Activated CD4-positive, CD25-positive, alpha-beta regulatory T cell treated with anti-CD3 and anti-CD28 coated beads, Interleukin-2, amount 50 U/mL, for 72 hours (primary cell): ENCODE results near the gene BTG1.

Source experiments
- DNase-seq: peaks from one replicate; pipeline ENCODE4 v3.0.0; 2021

Gene BTG1

DNA sequence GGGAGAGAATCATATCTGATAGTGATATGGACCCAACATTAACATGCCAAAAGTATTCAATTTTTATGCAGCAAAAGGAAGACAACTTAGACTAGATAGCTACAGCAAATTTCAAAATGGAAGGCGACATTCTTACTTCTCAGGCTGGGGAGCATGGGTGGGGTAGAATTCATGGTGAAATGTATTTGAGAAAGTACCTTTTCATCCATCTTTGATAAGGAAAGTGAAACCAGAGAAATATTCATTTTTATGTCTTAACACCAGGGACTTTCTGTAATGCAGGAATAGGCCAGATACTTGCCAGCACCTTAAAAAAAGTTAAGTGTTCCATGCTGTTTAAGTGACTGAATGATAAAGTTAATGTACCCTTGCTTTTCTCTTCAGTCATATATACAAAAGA is 13.4 kb downstream of the BTG1 start:
- no peak for DNase-seq

DNA sequence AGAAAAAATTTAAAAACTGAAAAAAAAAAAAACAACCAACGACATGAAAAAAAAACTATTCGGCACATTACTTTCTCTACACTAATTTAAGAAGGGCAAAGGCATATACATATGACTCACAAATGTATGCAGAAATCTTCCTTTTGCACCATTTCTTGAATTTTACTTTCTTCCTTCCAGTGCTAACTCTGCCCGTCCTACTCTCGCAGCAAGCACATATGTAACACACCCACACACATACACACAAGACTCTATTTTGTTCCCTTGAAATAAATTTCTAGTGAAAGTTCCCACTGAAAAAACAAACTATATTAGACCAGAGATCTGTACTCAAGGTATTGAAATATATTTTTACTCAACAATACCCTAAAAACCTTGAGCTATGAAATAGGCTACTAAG is 14.6 kb downstream of the BTG1 start:
- no peak for DNase-seq

DNA sequence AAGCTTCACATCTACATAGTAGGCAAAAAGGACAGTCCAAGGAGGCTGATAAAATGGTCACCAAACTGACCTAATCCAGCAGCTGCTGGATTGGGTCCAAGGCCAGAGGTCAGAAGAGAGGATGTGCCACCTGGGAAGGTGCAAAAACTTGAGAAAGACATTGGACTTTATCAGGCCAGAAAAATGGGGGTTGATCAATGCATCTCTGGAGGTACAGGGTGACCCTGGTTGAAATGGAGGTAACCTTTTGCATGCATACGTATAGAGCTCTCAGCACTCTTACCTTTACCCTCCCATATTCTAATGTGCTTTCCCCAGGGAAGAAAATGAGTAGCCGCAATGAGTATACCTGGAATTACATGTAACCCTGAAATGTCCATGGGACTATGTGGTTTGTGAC is 16.0 kb downstream of the BTG1 start:
- no peak for DNase-seq

DNA sequence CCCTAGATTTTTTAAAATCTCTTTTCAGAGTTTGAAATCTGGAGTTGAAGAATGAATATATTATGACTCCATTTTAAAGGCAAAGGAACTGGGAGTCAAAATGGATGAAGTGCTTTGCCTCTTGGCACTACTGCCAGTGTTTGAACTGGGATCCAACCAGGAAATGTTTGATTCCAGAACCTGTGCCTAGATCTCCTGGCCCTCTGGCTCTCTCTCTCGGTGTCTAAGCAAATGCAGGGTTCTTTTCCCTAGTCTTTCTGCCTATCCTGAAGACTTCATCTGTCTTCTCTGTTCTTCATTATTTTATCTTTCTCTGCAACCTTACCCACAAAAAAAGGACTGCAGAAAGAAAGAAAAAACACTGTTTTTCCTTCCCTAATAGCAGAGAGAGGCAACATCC is 17.0 kb downstream of the BTG1 start:
- DNase-seq, result no peak

DNA sequence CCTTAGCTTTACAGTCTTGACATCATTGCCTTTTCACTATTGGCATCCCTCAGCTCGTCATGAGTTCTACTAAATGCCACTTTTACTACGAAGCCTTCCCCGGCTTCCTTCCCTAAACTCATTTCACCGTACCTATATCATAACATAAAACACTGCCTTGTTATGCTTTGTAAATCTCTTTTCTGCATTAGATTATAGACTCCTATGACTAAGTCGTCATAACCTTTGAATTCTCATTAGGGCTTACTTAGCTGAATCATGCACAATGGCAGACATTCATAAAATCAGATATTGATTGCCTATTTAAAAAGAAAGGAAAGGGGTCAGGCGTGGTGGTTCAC is 21.0 kb downstream of the BTG1 start:
- no peak for DNase-seq

DNA sequence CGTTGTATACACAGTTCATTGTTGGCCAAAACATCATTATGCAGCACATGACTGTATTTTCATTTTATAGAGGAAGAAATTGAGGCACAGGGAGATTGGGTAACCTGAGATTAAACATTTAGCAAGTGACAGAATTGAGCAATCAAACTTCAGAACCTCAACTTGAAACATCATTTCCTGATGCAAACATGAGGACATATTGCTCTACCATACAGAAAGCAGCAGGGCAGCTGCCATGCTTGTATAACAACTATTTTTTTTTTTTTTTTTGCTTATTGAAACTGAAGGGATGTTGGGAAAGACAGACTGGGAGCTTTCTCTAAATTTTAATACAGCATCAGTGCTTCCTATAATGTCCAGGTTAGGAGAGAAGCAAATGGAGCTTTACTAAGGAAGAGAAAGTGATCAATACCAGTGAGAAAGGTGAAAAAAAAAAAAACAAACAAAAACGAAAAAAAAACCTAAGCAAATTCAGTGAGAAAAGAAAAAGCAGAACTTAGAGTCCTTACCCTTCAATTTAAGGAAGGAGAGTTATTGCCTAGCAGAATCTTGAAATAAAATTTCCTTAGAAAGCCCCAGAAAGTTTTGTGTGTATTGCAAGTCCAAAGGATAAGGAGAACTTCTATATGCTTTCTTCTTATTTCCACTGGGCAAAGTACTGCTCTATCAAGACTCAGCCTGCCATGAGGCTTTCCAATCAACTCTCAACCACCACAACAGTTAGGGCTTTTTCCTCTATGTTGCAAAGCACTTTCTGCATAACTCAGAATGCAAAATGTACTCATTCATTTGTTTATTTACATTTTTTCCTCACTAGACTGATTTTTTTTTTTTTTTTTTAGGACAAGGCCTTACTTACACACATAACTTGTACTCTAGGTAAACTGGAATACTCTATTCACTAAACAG is 21.6 kb downstream of the BTG1 start:
- no peak for DNase-seq

DNA sequence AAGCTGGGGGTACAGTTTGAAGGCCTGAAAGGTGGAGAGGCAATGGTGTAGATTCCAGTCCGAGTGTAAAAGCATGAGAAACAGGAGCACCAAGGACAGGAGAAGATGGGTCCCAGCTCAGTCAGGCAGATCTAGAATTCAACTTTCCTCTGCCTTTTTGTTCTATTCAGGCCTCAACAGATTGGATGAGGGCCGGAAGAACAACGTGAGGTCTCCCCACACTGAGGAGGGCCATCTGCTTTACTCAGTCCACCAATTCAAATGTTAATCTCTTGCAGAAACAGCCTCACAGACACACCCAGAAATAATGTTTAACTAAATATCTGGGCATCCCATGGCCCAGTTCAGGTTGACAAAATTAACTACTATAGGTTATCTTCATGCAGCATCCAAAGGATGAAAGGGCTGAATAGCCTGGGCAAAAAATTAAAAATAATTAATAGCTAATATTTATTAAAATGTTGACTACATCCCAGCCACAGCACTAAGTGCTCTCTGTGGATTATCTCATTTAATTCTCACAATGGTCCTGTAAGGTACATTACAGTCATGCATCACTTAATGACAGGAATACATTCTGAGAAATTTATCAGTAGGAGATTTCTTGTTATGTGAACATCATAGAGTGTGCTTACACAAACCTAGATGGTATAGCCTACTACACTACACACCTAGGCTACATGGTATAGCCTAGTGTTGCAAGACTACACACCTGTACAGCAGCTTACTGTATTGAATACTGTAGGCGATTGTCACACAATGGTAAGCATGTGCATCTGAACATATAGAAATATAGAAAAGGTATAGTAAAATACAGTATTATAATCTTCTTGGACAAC is 22.5 kb downstream of the BTG1 start:
- DNase-seq, result no peak

DNA sequence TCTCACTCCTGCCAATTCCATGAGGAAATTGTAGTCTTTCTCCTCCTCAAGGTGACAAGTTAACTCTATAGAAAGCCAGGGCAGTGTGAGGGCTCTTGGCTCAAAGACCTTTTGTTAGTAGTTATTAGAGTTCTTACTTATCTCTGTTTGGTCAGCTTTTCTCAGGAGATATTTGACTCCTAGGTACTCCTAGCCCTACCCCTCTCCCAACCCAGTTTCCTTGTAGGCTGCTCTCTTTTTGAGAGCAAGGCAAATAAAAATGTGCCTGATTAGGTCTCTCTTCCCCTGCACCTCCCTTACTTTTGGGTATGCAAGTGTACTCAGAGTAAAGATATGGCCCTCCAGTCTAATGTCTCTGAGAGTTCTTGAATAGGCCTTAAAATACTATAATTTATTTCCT is 23.8 kb downstream of the BTG1 start:
- DNase-seq, result no peak

DNA sequence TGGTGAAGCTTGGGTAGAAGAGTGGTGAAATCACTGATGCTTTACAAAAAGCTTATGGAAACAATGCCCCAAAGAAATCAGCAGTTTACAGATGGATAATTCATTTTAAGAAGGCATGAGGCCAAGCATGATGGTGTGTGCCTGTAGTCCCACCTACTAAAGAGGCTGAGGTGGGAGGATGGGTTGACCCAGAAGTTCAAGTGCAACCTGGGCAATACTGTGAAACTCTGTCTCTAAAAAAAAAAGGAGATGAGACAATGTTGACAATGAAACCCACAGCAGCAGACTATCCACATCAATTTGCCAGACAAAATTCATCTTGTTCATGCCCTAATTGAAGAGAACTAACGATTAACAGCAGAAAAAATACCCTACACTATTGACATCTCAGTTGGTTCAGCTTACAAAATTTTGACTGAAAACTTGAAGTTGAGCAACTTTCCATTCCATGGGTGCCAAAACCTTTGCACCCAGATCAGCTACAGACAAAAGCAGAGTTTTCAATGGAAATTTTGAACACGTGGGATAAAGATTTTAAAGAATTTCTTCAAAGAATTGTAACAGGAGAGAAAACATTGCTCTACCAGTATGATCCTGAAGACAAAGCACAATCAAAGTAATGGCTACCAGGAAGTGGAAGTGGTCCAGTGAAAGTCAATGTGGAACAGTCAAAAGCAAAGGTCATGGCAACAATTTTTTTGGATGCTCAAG is 26.7 kb downstream of the BTG1 start:
- DNase-seq, result no peak

DNA sequence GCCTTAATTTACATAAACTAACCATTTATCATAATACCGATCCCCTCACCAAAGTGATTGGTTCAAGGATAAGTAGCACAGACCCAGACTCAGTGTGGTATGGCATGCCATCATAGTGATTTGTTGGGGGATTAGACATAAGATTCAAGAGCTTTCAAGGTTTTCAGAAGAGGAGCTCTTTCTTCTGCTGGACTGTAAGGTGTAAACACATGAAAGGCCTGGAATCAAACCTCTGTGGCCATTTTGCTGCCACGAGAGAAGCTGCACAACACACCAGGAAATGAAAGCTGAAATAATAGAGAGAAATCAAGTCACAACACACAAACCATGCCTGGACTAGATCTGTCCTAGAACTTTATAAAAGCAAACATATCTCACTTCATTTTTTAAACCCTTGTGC is 30.8 kb downstream of the BTG1 start:
- no peak for DNase-seq

DNA sequence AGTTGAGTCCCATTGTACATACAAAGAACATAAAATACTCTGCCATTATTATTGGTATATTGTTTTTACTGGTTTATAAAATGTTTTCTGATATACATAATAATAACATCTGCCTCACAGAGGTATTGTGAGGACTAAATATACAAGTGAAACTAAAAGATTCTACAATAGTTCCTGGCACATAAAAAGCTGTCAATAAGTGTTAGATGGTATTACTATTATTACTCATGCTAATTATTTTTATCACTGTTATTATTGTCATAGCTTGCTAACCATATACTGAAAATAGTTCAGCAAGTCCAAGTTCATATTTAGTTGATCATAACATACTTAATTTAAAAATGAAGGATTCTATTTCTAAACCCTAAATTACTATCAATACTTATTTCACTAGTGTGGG is 34.4 kb downstream of the BTG1 start:
- DNase-seq, result no peak

DNA sequence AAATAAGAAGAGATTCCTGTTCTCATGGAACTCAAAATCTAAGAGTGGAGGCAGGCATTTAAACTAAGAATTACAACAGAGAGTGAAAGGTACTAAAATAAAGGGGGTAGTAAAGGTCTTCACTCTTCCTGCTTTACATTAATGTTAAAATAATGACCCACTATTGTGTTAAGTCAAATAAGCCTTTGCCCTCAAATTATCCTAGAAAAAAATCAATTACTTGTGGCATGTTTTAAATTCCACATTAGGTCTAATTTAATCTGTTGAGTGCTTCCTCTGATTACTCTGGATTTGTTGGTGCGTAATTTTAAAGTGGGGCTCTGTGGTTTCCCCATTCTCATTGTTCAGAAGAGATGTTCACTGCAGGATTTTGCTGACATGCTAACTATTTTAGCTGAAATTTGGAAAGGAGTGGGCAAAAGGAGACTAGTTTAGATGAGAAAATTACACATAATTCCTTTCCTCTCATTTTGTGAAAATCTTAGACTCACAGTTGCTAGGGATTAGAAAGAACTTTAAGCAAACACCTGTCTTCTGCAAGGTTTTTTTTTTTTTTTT is 35.5 kb downstream of the BTG1 start:
- DNase-seq, result no peak

DNA sequence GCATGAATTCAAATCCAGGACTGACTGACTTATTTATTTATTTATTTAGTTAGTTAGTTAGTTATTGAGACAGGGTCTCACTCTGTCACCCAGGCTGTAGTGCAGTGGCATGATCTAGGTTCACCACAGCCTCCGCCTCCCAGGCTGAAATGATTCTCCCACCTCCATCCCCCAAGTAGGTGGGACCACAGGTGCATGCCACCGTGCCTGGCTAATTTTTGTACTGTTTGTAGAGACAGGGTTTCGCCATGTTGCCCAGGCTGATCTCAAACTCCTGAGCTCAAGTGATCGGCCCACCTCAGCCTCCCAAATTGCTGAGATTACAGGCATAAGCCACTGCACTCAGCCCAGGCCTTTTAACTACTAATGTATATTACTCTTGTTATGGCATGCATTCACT is 36.0 kb downstream of the BTG1 start:
- no peak for DNase-seq

DNA sequence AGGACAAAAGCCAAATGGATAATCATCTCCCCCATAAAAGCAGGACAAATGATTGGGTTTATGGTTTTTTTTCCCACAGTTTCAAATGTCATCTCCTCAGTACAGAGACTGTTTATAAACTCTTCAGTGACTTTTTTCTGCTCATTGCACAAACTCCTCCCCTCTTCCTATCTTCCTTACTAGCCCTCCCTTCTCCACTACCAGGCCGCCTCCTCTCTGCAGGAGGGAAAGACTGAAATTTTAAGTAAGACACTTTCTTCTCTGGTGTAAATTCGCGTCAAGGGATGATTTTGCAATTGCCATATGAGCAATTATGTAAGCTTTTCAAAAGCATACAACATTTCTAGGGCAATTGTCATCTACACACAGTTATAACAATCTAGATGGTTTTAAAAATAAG is 37.0 kb downstream of the BTG1 start:
- no peak for DNase-seq

DNA sequence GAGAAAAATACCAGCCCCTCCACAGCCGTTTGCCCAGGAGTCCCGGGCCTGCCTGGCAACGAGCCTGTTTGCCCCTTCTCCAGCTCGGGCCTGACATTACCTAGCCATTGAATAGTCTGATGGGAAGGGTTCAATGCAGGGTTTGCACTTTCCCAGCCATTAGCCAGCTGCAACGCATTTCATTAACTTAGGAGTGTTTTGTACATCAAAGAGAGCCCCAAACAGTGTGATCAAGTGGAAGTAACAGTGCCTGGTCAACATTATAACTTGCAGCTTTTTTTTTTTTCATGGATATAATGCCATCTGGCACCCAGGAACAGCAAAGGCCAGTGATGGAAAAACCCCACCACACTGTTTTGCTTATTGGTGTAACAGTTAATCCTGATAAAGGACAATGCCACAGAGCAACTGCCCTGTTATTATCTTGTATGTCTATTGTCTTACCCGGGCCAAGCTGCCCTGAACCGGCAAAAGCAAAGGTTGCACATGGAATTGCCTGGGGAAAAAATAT is 38.0 kb downstream of the BTG1 start:
- DNase-seq, result no peak

DNA sequence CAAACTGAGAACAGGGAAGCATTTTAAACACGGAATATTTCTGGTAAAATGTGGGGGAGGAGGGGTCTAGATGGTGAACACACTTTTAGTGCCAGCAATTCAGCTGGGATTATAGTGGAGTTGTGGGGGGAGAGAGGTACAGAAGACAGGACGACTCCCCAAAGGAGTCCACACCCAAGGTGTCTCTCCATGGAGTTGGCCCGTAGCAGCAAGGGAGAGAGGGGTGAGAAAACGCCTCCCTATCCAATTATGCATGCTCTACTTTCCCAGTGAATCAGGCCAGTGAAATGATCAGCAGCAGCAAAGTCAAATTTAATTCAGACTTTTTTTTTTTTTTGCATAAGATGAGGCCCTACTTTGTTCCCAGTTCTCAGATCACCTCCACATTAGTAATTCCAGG is 38.6 kb downstream of the BTG1 start:
- DNase-seq, result no peak

DNA sequence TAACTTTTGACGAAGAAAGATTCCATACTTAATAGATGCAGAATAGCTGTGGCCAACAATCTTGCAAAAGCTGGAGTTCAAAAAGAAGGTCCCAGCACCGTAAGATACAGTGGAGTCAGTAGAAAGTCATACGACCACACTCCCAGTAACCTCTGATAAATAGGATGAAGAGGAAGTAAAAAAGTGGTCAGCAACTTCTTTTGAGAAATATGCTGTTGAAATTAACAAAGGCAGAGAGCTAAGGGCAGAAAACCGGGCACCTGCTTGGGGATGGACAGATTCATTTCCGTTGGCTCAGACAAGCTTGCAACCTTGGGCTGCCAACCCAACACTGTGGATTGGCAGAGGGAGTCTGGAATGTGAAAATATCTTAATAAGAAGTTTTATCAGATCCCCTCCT is 40.0 kb downstream of the BTG1 start:
- no peak for DNase-seq

DNA sequence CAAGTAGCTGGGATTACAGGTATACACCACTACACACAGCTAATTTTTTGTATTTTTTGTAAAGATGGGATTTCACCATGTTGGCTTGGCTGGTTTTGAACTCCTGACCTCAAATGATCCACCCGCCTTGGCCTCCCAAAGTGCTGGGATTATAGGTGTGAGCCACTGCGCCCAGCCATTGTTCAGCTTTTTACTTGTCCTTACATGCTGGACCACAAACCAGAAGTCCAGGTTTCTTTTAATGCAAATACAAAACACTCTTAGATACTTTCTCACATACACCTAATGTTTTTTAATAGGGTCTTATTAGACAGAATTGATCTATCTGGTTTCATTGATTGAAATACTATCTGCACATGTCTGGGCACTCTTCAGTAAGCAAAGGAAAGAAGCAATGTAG is 40.5 kb downstream of the BTG1 start:
- no peak for DNase-seq

DNA sequence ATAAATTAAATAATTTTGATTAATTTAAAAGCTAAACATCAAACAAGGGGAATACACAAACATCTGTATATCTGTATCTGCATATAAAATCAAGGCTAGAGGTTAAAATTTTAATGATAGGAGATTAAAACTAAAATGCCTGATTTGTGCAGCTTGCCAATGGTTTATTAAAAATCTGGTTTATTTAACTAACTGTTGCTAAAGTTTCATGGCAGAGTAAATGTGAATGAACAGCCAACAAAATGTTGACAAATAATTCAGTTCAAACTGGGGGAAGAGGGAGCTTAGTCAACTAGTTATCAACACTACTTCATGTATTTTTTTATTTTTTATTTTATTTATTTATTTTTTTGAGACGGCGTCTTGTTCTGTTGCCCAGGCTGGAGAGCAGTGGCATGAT is 43.0 kb downstream of the BTG1 start:
- DNase-seq, result no peak

DNA sequence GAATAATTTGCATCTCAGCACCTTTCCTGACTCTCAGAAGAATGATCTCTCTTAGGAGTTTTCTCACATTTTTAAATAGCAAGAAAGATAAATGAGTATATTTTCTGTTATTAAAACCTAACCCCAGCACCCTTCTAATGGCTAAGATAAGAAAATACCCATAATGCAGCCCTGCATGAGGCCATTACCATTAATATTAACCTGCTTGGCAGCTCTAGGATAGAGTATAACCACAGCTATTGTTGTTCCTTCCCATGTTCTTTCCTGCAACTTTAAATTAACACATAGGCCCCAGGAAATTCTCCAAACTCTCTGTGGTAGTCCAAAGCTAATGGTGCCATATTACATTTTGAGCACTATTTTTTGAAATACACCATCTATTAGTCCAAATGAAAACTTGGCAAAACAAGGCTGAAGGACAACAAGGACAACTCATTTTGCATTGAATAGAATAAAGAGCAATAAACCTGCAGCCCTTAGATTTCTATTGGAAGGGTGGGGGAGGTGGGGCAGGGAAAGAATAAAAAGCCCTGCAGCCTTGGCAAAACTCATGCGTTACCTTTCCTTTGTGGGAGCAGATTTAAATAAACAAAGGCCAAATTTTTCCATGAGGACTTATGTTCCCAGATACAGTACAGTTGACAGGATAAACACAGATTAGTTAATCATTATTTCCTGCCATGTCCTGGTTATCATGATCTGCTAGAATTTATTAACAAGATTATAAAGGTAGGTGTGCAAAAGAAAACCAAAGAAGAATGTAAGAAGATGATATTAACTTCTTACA is 46.9 kb downstream of the BTG1 start:
- DNase-seq, result no peak

DNA sequence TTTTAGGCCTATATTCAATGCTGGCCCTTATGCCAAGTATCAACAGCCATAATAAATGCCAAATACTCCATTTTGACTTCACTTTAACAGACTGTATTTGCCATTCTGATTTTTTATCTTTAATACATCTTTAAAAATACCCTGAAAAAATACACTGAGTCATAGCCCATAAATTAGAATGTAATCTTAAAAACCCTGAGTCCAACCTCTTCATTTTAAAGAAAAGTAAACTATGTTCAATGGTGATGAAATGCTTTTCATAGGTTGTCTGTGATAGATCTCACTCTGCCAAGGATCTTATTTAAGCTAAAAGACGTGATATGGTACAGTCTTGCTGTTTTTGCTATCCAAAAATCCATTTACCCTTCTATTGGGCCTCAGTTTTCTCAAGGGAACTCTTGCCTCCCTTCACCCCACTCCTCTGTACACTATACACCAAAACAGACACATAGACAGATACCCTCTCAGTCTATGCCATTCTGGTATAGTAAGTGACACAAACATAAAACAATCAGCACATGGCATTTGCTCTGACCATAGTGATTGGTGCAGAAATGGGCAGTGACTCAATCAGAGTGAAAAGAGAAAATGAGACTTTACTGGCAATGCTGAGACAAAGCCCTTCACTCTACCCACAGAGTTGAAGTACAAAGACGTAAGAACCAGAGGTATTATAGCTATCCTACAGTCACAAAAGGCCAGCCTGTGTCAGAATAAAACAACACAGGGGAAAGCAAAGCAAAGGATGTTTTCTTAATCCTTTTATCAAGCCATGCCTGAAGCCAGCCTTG is 49.1 kb downstream of the BTG1 start:
- DNase-seq, result no peak

DNA sequence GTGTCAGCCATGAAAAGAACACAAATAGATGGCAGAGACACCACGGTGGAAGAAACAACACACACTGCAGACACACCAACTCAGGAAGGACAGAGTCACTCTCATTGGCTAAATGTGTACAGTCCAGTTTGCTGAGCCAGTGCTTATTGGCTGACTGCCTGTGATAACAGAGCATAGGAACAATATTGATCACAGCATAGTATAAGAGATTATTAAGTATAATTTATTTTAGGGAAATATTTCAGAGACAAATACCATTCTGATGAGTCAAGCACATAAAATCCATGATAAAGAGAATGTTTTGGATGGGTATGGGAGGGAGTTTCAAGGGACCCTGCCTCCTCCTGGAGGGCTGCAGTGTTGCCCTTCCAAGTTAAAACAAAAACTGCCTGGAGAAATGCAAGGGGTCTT is 50.9 kb downstream of the BTG1 start:
- DNase-seq, result no peak
